ENCODE data around the gene IGFBP5. TPM values are rescaled to one million over a fixed set of nuclear protein-coding genes. Genes with fewer than 3 reads are reported as not detected.

Gene IGFBP5
- total and polyA plus RNA-seq, 4 donors = 2.3 to 43.4 (median 14.4) TPM

GRCh38 chr2:216677439-216678097, 17.8 kb downstream of the IGFBP5 start:
- Histone ChIP-seq H3K4me1 (ENCODE audit: control insufficient read depth in 4 of 4, insufficient read depth in 4 of 4, low read length in 3 of 4) (no peaks in the 10 kb centered on the region), H3K27ac (ENCODE audit: low read depth in 1 of 2, low read length in 2 of 2) (no peak overlapping the region), H3K27me3 (ENCODE audit: control insufficient read depth in 4 of 4, insufficient read depth in 4 of 4, low read length in 3 of 4) (no peaks in the 10 kb centered on the region), H3K4me3 (ENCODE audit: low read depth in 1 of 3, low read length in 3 of 3) (no peak overlapping the region), H3K36me3 (ENCODE audit: control insufficient read depth in 4 of 4, insufficient read depth in 3 of 4, low read depth in 1 of 4, low read length in 3 of 4) (no peaks in the 10 kb centered on the region), H3K9ac (ENCODE audit: low read depth in 1 of 2, low read length in 2 of 2) (no peak overlapping the region), H3K9me3 (ENCODE audit: control insufficient read depth in 4 of 4, low read length in 3 of 4) (no peaks in the 10 kb centered on the region)
- WGBS = 86% methylated on average over 9 of the region's 9 CpGs
- DNase-seq (ENCODE audit: low spot score) = no peak
- TF ChIP-seq ATF3 (IDR thresholded peaks at IDR 0.05) = no peak
- no peak for TF ChIP-seq RAD21 (IDR thresholded peaks at IDR 0.05)
- TF ChIP-seq HNF4A (conservative IDR thresholded peaks at IDR 0.05) = no peak
- no peak for TF ChIP-seq GABPA (IDR thresholded peaks at IDR 0.05 in 1 of 2, conservative IDR thresholded peaks at IDR 0.05 in 1 of 2)
- no peak for TF ChIP-seq TAF1 (conservative IDR thresholded peaks at IDR 0.05)
- no peak for TF ChIP-seq SP1 (IDR thresholded peaks at IDR 0.05)
- no peak for TF ChIP-seq FOXA1 (IDR thresholded peaks at IDR 0.05)
- no peak for TF ChIP-seq RXRA (IDR thresholded peaks at IDR 0.05)

- Histone ChIP-seq H3K9ac (ENCODE audit: low read depth in 1 of 2, low read length in 2 of 2) (no peak overlapping the region), H3K27ac (ENCODE audit: low read depth in 1 of 2, low read length in 2 of 2) (no peak overlapping the region), H3K9me3 (ENCODE audit: control insufficient read depth in 4 of 4, low read length in 3 of 4) (no peaks in the 10 kb centered on the region), H3K4me1 (ENCODE audit: control insufficient read depth in 4 of 4, insufficient read depth in 4 of 4, low read length in 3 of 4) (no peaks in the 10 kb centered on the region), H3K4me3 (ENCODE audit: low read depth in 1 of 3, low read length in 3 of 3) (no peak overlapping the region), H3K36me3 (ENCODE audit: control insufficient read depth in 4 of 4, insufficient read depth in 3 of 4, low read depth in 1 of 4, low read length in 3 of 4) (no peaks in the 10 kb centered on the region), H3K27me3 (ENCODE audit: control insufficient read depth in 4 of 4, insufficient read depth in 4 of 4, low read length in 3 of 4) (no peaks in the 10 kb centered on the region)
- no peak for TF ChIP-seq RAD21 (IDR thresholded peaks at IDR 0.05)
- TF ChIP-seq FOXA1 (IDR thresholded peaks at IDR 0.05) = no peak
- no peak for TF ChIP-seq TAF1 (conservative IDR thresholded peaks at IDR 0.05)
- no peak for TF ChIP-seq SP1 (IDR thresholded peaks at IDR 0.05)
- TF ChIP-seq REST (IDR thresholded peaks at IDR 0.05) = no peak
- DNase-seq (ENCODE audit: low spot score) = no peak
- WGBS = 87% methylated on average over 17 of the region's 17 CpGs
Measured at GRCh38 chr2:216676630-216677029, 18.7 kb downstream of the IGFBP5 start.

- DNase-seq (ENCODE audit: low spot score) = no peak
- Histone ChIP-seq H3K36me3 (ENCODE audit: control insufficient read depth in 4 of 4, insufficient read depth in 3 of 4, low read depth in 1 of 4, low read length in 3 of 4) (no peaks in the 10 kb centered on the region), H3K27me3 (ENCODE audit: control insufficient read depth in 4 of 4, insufficient read depth in 4 of 4, low read length in 3 of 4) (no peaks in the 10 kb centered on the region), H3K4me1 (ENCODE audit: control insufficient read depth in 4 of 4, insufficient read depth in 4 of 4, low read length in 3 of 4) (no peaks in the 10 kb centered on the region), H3K4me3 (ENCODE audit: low read depth in 1 of 3, low read length in 3 of 3) (no peak overlapping the region), H3K9me3 (ENCODE audit: control insufficient read depth in 4 of 4, low read length in 3 of 4) (no peaks in the 10 kb centered on the region), H3K9ac (ENCODE audit: low read depth in 1 of 2, low read length in 2 of 2) (no peak overlapping the region), H3K27ac (ENCODE audit: low read depth in 1 of 2, low read length in 2 of 2) (no peak overlapping the region)
- 92% methylated on average over 9 of the region's 9 CpGs for WGBS
- TF ChIP-seq CTCF (IDR thresholded peaks at IDR 0.05; ENCODE audit: low read depth, low read length, missing input control) (no peak), ATF3 (IDR thresholded peaks at IDR 0.05) (no peak), GABPA (IDR thresholded peaks at IDR 0.05 in 1 of 2, conservative IDR thresholded peaks at IDR 0.05 in 1 of 2) (no peak), TAF1 (conservative IDR thresholded peaks at IDR 0.05) (no peak), HNF4A (conservative IDR thresholded peaks at IDR 0.05) (no peak), NR2F2 (IDR thresholded peaks at IDR 0.05) (no peak), FOXA2 (IDR thresholded peaks at IDR 0.05) (no peak), EGR1 (IDR thresholded peaks at IDR 0.05; ENCODE audit: low read depth in 2 of 2) (no peak), MAX (IDR thresholded peaks at IDR 0.05) (no peak)
Measured at GRCh38 chr2:216674376-216674775, 21.0 kb downstream of the IGFBP5 start.
